Osteoblast (primary cell): Measurements from ENCODE around the gene HGF. TPM values are rescaled to one million over a fixed set of nuclear protein-coding genes. Genes with fewer than 3 reads are reported as not detected.

ENCODE experiments used
- DNase-seq: peaks from one replicate; pipeline ENCODE4 v3.0.0; 2011; ENCODE audit warnings: low spot score, mixed read lengths; ENCODE audit not compliant: insufficient read length; ENCODE audit errors: missing footprints
- H2AFZ ChIP-seq: 2 replicates; pipeline ENCODE4 v1.6.0; 2011; ENCODE audit warnings: mild to moderate bottlenecking, low read length
- H3K27ac ChIP-seq: 2 replicates; pipeline ENCODE4 v1.5.1; 2011; ENCODE audit warnings: mild to moderate bottlenecking, low read depth, low read length, moderate library complexity
- H3K27me3 ChIP-seq: 2 replicates; pipeline ENCODE4 v1.6.0; 2012; ENCODE audit warnings: mild to moderate bottlenecking, control low read depth, inconsistent platforms, low read length, moderate library complexity; ENCODE audit not compliant: insufficient read depth
- H3K36me3 ChIP-seq: 2 replicates; pipeline ENCODE4 v1.5.1; 2011; ENCODE audit warnings: mild to moderate bottlenecking, low read length, control low read depth, moderate library complexity; ENCODE audit not compliant: insufficient read depth
- H3K4me1 ChIP-seq: 2 replicates; pipeline ENCODE4 v1.5.1; 2011; ENCODE audit warnings: mild to moderate bottlenecking, low read length, control low read depth, moderate library complexity; ENCODE audit not compliant: insufficient read depth
- H3K4me2 ChIP-seq: 2 replicates; pipeline ENCODE4 v1.6.0; 2011; ENCODE audit warnings: mild to moderate bottlenecking, low read length; ENCODE audit not compliant: insufficient read depth
- H3K4me3 ChIP-seq: fragments of 200-600 bp; sonication (generic); 3 replicates; pipeline ENCODE4 v1.5.1; 2012; ENCODE audit warnings: mild to moderate bottlenecking, low read length, inconsistent platforms; ENCODE audit not compliant: insufficient read depth
- H3K79me2 ChIP-seq: 2 replicates; pipeline ENCODE4 v1.6.0; 2012; ENCODE audit warnings: mild to moderate bottlenecking, low read length, control low read depth, inconsistent platforms; ENCODE audit not compliant: insufficient read depth
- H3K9me3 ChIP-seq: 2 replicates; pipeline ENCODE4 v1.5.1; 2011; ENCODE audit warnings: low read depth, low read length, control low read depth
- H4K20me1 ChIP-seq: 2 replicates; pipeline ENCODE4 v1.6.0; 2012; ENCODE audit warnings: mild to moderate bottlenecking, low read length, control low read depth; ENCODE audit not compliant: insufficient read depth
- CTCF ChIP-seq: IDR thresholded peaks from 2 replicates; pipeline ENCODE4 v1.5.1; 2011; ENCODE audit warnings: mild to moderate bottlenecking, low read depth, low read length, moderate library complexity; ENCODE audit errors: extremely low read depth
- total RNA-seq: library from RNA; depleted of rRNA; stranded (reverse); fragments of >200 nt; gene quantifications from 2 replicates; pipeline ENCODE4 v1.2.3, GENCODE V29; 2012

The HGF gene
- total RNA-seq, 1 donor = 41.3 TPM

- Histone ChIP-seq H2AFZ (no peak overlapping the region), H3K4me3 (no peak overlapping the region), H3K4me1 (peaks cover 6% of the 10 kb centered on the region), H3K36me3 (no peaks in the 10 kb centered on the region), H3K9me3 (no peaks in the 10 kb centered on the region), H3K79me2 (no peaks in the 10 kb centered on the region), H3K27ac (no peak overlapping the region), H3K4me2 (no peak overlapping the region), H3K27me3 (no peaks in the 10 kb centered on the region), H4K20me1 (no peaks in the 10 kb centered on the region)
- no peak for DNase-seq
- no peak for TF ChIP-seq CTCF
Observed at GRCh38 chr7:81775560-81775959, 5.7 kb upstream of the HGF start.

GRCh38 chr7:81774551-81774950 is 4.7 kb upstream of the HGF start:
- no peak overlapping the region for H3K27ac ChIP-seq
- DNase-seq = no peak
- no peak for TF ChIP-seq CTCF
- no peaks in the 10 kb centered on the region for H3K9me3 ChIP-seq
- H3K27me3 ChIP-seq = no peaks in the 10 kb centered on the region
- H3K4me3 ChIP-seq = no peak overlapping the region
- no peak overlapping the region for H2AFZ ChIP-seq
- peaks cover 6% of the 10 kb centered on the region for H3K4me1 ChIP-seq
- H3K79me2 ChIP-seq = peaks cover 2% of the 10 kb centered on the region
- H3K4me2 ChIP-seq = no peak overlapping the region
- no peaks in the 10 kb centered on the region for H3K36me3 ChIP-seq
- no peaks in the 10 kb centered on the region for H4K20me1 ChIP-seq

- Histone ChIP-seq H4K20me1 (no peaks in the 10 kb centered on the region), H2AFZ (no peak overlapping the region), H3K36me3 (no peaks in the 10 kb centered on the region), H3K27me3 (no peaks in the 10 kb centered on the region), H3K79me2 (peaks cover 37% of the 10 kb centered on the region), H3K4me3 (no peak overlapping the region), H3K9me3 (no peaks in the 10 kb centered on the region), H3K27ac (no peak overlapping the region), H3K4me2 (no peak overlapping the region), H3K4me1 (peaks cover 23% of the 10 kb centered on the region)
- TF ChIP-seq CTCF = no peak
- no peak for DNase-seq
Observed at GRCh38 chr7:81770728-81771223, 929 bp upstream of the HGF start.

- H2AFZ ChIP-seq = peak overlapping the region; percentile 88
- no peaks in the 10 kb centered on the region for H4K20me1 ChIP-seq
- no peaks in the 10 kb centered on the region for H3K27me3 ChIP-seq
- H3K4me1 ChIP-seq = peaks cover 23% of the 10 kb centered on the region
- H3K27ac ChIP-seq = peak overlapping the region; percentile 44
- peak overlapping the region; percentile 90 for H3K4me2 ChIP-seq
- H3K9me3 ChIP-seq = no peaks in the 10 kb centered on the region
- H3K4me3 ChIP-seq = peak overlapping the region; percentile 77
- peaks cover 50% of the 10 kb centered on the region for H3K79me2 ChIP-seq
- no peak for DNase-seq
- H3K36me3 ChIP-seq = no peaks in the 10 kb centered on the region
- TF ChIP-seq CTCF = no peak
Observed at GRCh38 chr7:81768951-81769778, 682 bp downstream of the HGF start.
